SU-DHL-6 (cell line): ENCODE data around the gene TMEM250.

Experiments used
- H2AFZ ChIP-seq: fragments of 200-600 bp; sonication (generic); 2 replicates; pipeline ENCODE4 v1.6.1; 2014; ENCODE audit warnings: low read depth, mild to moderate bottlenecking, moderate library complexity, mixed read lengths, antibody characterized with exemption, low read length; ENCODE audit not compliant: severe bottlenecking
- H3F3A ChIP-seq: fragments of 200-600 bp; shearing (Covaris generic); 2 replicates; pipeline ENCODE4 v1.6.0; 2016; ENCODE audit warnings: antibody characterized with exemption, mild to moderate bottlenecking; ENCODE audit not compliant: insufficient read depth
- H3K27ac ChIP-seq: fragments of 200-600 bp; sonication (generic); 2 replicates; pipeline ENCODE4 v1.5.1; 2016; ENCODE audit warnings: low read depth, mild to moderate bottlenecking, low read length, moderate library complexity, mixed read lengths
- H3K27me3 ChIP-seq: fragments of 200-600 bp; sonication (generic), shearing (Covaris generic); 2 replicates; pipeline ENCODE4 v1.6.0; 2014; ENCODE audit warnings: mild to moderate bottlenecking, low read length
- H3K36me3 ChIP-seq: fragments of 200-600 bp; sonication (generic); 2 replicates; pipeline ENCODE4 v1.6.1; 2014; ENCODE audit warnings: mild to moderate bottlenecking, low read length, mixed read lengths
- H3K4me2 ChIP-seq: fragments of 300-600, 200-600 bp; shearing (Covaris generic), sonication (generic); 2 replicates; pipeline ENCODE4 v1.6.0; 2014; ENCODE audit warnings: low read length, low read depth, mild to moderate bottlenecking; ENCODE audit not compliant: poor library complexity, severe bottlenecking
- H3K4me3 ChIP-seq: fragments of 200-600 bp; sonication (generic); 2 replicates; pipeline ENCODE4 v1.5.1; 2014; ENCODE audit warnings: antibody characterized with exemption, low read length, mild to moderate bottlenecking, mixed read lengths; ENCODE audit not compliant: insufficient read depth, poor library complexity, severe bottlenecking
- H3K79me2 ChIP-seq: fragments of 200-600 bp; sonication (generic); 2 replicates; pipeline ENCODE4 v1.6.1; 2014; ENCODE audit warnings: mild to moderate bottlenecking, low read length, moderate library complexity; ENCODE audit not compliant: insufficient read depth
- H3K9ac ChIP-seq: fragments of 200-600 bp; sonication (generic); 2 replicates; pipeline ENCODE4 v1.7.0; 2014; ENCODE audit warnings: mild to moderate bottlenecking, low read length
- H3K9me2 ChIP-seq: fragments of 200-600 bp; sonication (generic); replicated peaks from 2 replicates; pipeline ENCODE4 v1.6.1; 2014; ENCODE audit warnings: low read length; ENCODE audit not compliant: insufficient read depth
- H3K9me3 ChIP-seq: fragments of 200-600 bp; sonication (generic); 2 replicates; pipeline ENCODE4 v1.6.1; 2014; ENCODE audit warnings: low read length, mixed read lengths; ENCODE audit not compliant: insufficient read depth
- H4K20me1 ChIP-seq: fragments of 200-600 bp; sonication (generic); 2 replicates; pipeline ENCODE4 v1.6.1; 2014; ENCODE audit warnings: low read depth, mild to moderate bottlenecking, antibody characterized with exemption, low read length, moderate library complexity, mixed read lengths
- CTCF ChIP-seq: fragments of 200-600 bp; sonication (generic); IDR thresholded peaks from one replicate; pipeline ENCODE4 v1.5.1; 2017; ENCODE audit warnings: antibody characterized with exemption, mild to moderate bottlenecking, low read length, moderate library complexity; ENCODE audit not compliant: insufficient read depth, poor library complexity, severe bottlenecking
- EZH2phosphoT487 ChIP-seq: fragments of 200-600 bp; sonication (generic), shearing (Covaris generic); conservative IDR thresholded peaks from 2 replicates; pipeline ENCODE4 v1.6.1; 2018; ENCODE audit warnings: mild to moderate bottlenecking, antibody characterized with exemption, low read length, moderate library complexity, mixed read lengths

The TMEM250 gene

GRCh38 chr9:136110082-136111061, 8.3 kb downstream of the TMEM250 start:
- no peak overlapping the region; the same call in 1 of the 2 replicates for H3K27ac ChIP-seq
- no peaks in the 10 kb centered on the region for H4K20me1 ChIP-seq
- H3K4me2 ChIP-seq = peak overlapping the region; percentile 54

GRCh38 chr9:136109351-136110081, 9.2 kb downstream of the TMEM250 start:
- no peak for TF ChIP-seq CTCF
- TF ChIP-seq EZH2phosphoT487 = no peak
- Histone ChIP-seq H3K4me3 (no peak overlapping the region), H3K9ac (peak overlapping the region; percentile 50), H3K27ac (peak overlapping the region; percentile 34; the same call in 1 of the 2 replicates), H3K36me3 (no peaks in the 10 kb centered on the region), H4K20me1 (no peaks in the 10 kb centered on the region), H3K9me2 (no peaks in the 10 kb centered on the region), H3K79me2 (no peaks in the 10 kb centered on the region), H2AFZ (peak overlapping the region; percentile 63), H3K27me3 (no peaks in the 10 kb centered on the region), H3K9me3 (no peaks in the 10 kb centered on the region), H3K4me2 (peak overlapping the region; percentile 54), H3F3A (0 out of 2 replicates have a peak, but pooled peaks cover 7% of the 10 kb centered on the region)

More at GRCh38 chr9:136110082-136111061, 8.3 kb downstream of the TMEM250 start:
- no peak overlapping the region for H3K4me3 ChIP-seq
- no peaks in the 10 kb centered on the region for H3K9me2 ChIP-seq
- H3K79me2 ChIP-seq = no peaks in the 10 kb centered on the region
- no peaks in the 10 kb centered on the region for H3K9me3 ChIP-seq
- H2AFZ ChIP-seq = no peak overlapping the region
- no peaks in the 10 kb centered on the region for H3K36me3 ChIP-seq
- TF ChIP-seq EZH2phosphoT487 (no peak), CTCF (no peak)
- peak overlapping the region; percentile 50; the same call in 1 of the 2 replicates for H3K9ac ChIP-seq
- 0 out of 2 replicates have a peak, but pooled peaks cover 7% of the 10 kb centered on the region for H3F3A ChIP-seq
- H3K27me3 ChIP-seq = no peaks in the 10 kb centered on the region

- Histone ChIP-seq H3K4me3 (no peak overlapping the region), H3K9me3 (no peaks in the 10 kb centered on the region), H3K27me3 (no peaks in the 10 kb centered on the region), H3K36me3 (no peaks in the 10 kb centered on the region), H3K27ac (no peak overlapping the region), H2AFZ (peak overlapping the region; percentile 63), H3K4me2 (peak overlapping the region; percentile 54), H3K9ac (peak overlapping the region; percentile 50), H3K9me2 (no peaks in the 10 kb centered on the region), H3K79me2 (no peaks in the 10 kb centered on the region), H4K20me1 (no peaks in the 10 kb centered on the region), H3F3A (0 out of 2 replicates have a peak, but pooled peaks cover 7% of the 10 kb centered on the region)
- no peak for TF ChIP-seq EZH2phosphoT487
- TF ChIP-seq CTCF = no peak
Measured at GRCh38 chr9:136108648-136109266, 9.9 kb downstream of the TMEM250 start.
